Activated CD8-positive, alpha-beta memory T cell treated with anti-CD3 and anti-CD28 coated beads, Interleukin-2, amount 50 U/mL, for 1 hour (primary cell): Measurements from ENCODE around the gene SORCS3.

Experiments used
- DNase-seq: peaks from one replicate; pipeline ENCODE4 v3.0.0-alpha.2; 2020; ENCODE audit errors: extremely low read depth

The SORCS3 gene

GRCh38 chr10:105258674-105259065 is 617.6 kb downstream of the SORCS3 start:
- DNase-seq, result no peak

GRCh38 chr10:105259201-105259600 is 618.1 kb downstream of the SORCS3 start:
- DNase-seq, result no peak

GRCh38 chr10:105262666-105263065 is 621.6 kb downstream of the SORCS3 start:
- DNase-seq, result no peak

- DNase-seq, result no peak
These were observed 626.0 kb downstream of the SORCS3 start for GRCh38 chr10:105266966-105267539.

GRCh38 chr10:105268961-105269360 is 627.9 kb downstream of the SORCS3 start:
- no peak for DNase-seq

- DNase-seq, result no peak
These were observed 628.6 kb downstream of the SORCS3 start for GRCh38 chr10:105269689-105270088.

GRCh38 chr10:105274556-105275070 is 633.5 kb downstream of the SORCS3 start:
- DNase-seq, result no peak

- DNase-seq, result no peak
These were observed 637.3 kb downstream of the SORCS3 start for GRCh38 chr10:105278439-105278838.

- no peak for DNase-seq
These were observed 638.0 kb downstream of the SORCS3 start for GRCh38 chr10:105279101-105279500.

- DNase-seq, result no peak
These were observed 639.8 kb downstream of the SORCS3 start for GRCh38 chr10:105280895-105281294.

GRCh38 chr10:105284476-105285215 is 643.6 kb downstream of the SORCS3 start:
- no peak for DNase-seq

GRCh38 chr10:105288026-105288425 is 646.9 kb downstream of the SORCS3 start:
- no peak for DNase-seq

GRCh38 chr10:105288613-105289012 is 647.5 kb downstream of the SORCS3 start:
- DNase-seq, result no peak

GRCh38 chr10:105291571-105291970 is 650.5 kb downstream of the SORCS3 start:
- DNase-seq, result no peak

- no peak for DNase-seq
These were observed 651.1 kb downstream of the SORCS3 start for GRCh38 chr10:105292236-105292635.
